PC-3 (cell line): ENCODE results near the gene OTUD1.

Experiments
- CTCF ChIP-seq: fragments of 300-600 bp; sonication (generic); conservative IDR thresholded peaks from 2 replicates; pipeline ENCODE4 v1.5.1; 2017; ENCODE audit warnings: antibody characterized with exemption, low read depth, mild to moderate bottlenecking, low read length
- EZH2 ChIP-seq: fragments of 300-600 bp; sonication (generic); IDR thresholded peaks from one replicate; pipeline ENCODE4 v1.6.1; 2017; ENCODE audit warnings: antibody characterized with exemption, mild to moderate bottlenecking, low read length; ENCODE audit not compliant: unreplicated experiment
- EZH2phosphoT487 ChIP-seq: fragments of 300-600 bp; sonication (generic); IDR thresholded peaks from 2 replicates; pipeline ENCODE4 v1.6.1; 2018; ENCODE audit warnings: mild to moderate bottlenecking, antibody characterized with exemption, low read length, borderline replicate concordance

- TF ChIP-seq CTCF (no peak), EZH2 (no peak), EZH2phosphoT487 (no peak)
These were observed 2.4 kb downstream of the OTUD1 start for GRCh38 chr10:23441251-23441650.
